IMR-90 (cell line): Measurements from ENCODE around the gene GRID1. TPM values are rescaled to one million over a fixed set of nuclear protein-coding genes. Genes with fewer than 3 reads are reported as not detected.

Experiments
- ATAC-seq: fragments of 200-7000 bp; cut with Tn5 transposase; 2 replicates; pipeline ENCODE4 v1.9.1; 2020; ENCODE audit warnings: low read depth, mild to moderate bottlenecking, moderate library complexity
- BruUV-seq: library from RNA; stranded (reverse); fragments of 400-500 nt; replicated peaks from 2 replicates; lab custom pipeline; 2021; lab: Mats Ljungman, UMichigan
- CTCF ChIA-PET: fragments of 300-600 bp; formaldehyde crosslinking; extraction: SDS; loops from one replicate; lab custom pipeline; 2021; ENCODE audit warnings: antibody characterized with exemption; lab: Yijun Ruan, JAX
- POLR2A ChIA-PET: fragments of 300-600 bp; sonication (Branson Sonifier 250); formaldehyde crosslinking; loops from one replicate; lab custom pipeline; 2022; ENCODE audit warnings: antibody characterized with exemption; ENCODE audit not compliant: unreplicated experiment; lab: Charles Lee
- DNase-seq: peaks from one replicate; pipeline ENCODE4 v3.0.0; 2013
- H2AFZ ChIP-seq: replicated peaks from 2 replicates; pipeline ENCODE3; 2013; ENCODE audit warnings: low read length, mild to moderate bottlenecking; ENCODE audit not compliant: poor library complexity
- H2AK5ac ChIP-seq: 2 replicates; pipeline ENCODE4 v1.6.1; 2013; ENCODE audit warnings: low read depth, low read length, inconsistent platforms
- H2AK9ac ChIP-seq: replicated peaks from 2 replicates; pipeline ENCODE3; 2013; ENCODE audit warnings: mild to moderate bottlenecking, low read depth, low read length, moderate library complexity; ENCODE audit not compliant: poor library complexity
- H2BK120ac ChIP-seq: 2 replicates; pipeline ENCODE4 v1.6.1; 2013; ENCODE audit warnings: low read depth, low read length, inconsistent platforms
- H2BK15ac ChIP-seq: 3 replicates; pipeline ENCODE4 v1.6.1; 2013; ENCODE audit warnings: low read depth, low read length, inconsistent platforms
- H2BK20ac ChIP-seq: 2 replicates; pipeline ENCODE4 v1.6.1; 2013; ENCODE audit warnings: low read depth, mild to moderate bottlenecking, inconsistent platforms, low read length, moderate library complexity
- H2BK5ac ChIP-seq: 2 replicates; pipeline ENCODE4 v1.6.1; 2013; ENCODE audit warnings: mild to moderate bottlenecking, low read depth, low read length, inconsistent platforms; ENCODE audit not compliant: poor library complexity, severe bottlenecking
- H3K14ac ChIP-seq: replicated peaks from 2 replicates; pipeline ENCODE4 v1.6.1; 2013; ENCODE audit warnings: low read depth, low read length, inconsistent platforms
- H3K18ac ChIP-seq: 2 replicates; pipeline ENCODE4 v1.6.1; 2013; ENCODE audit warnings: low read depth, low read length, control low read depth
- H3K23ac ChIP-seq: 2 replicates; pipeline ENCODE4 v1.6.1; 2013; ENCODE audit warnings: low read depth, low read length, inconsistent platforms
- H3K27ac ChIP-seq: 2 replicates; pipeline ENCODE4 v1.5.1; 2013; ENCODE audit warnings: mild to moderate bottlenecking, control low read depth, low read length; ENCODE audit not compliant: insufficient read depth
- H3K27me3 ChIP-seq: 2 replicates; pipeline ENCODE4 v1.6.1; 2013; ENCODE audit warnings: low read length; ENCODE audit not compliant: control insufficient read depth, insufficient read depth
- H3K36me3 ChIP-seq: 2 replicates; pipeline ENCODE4 v1.6.1; 2013; ENCODE audit warnings: low read length, mixed read lengths; ENCODE audit not compliant: control insufficient read depth, insufficient read depth
- H3K4ac ChIP-seq: 2 replicates; pipeline ENCODE4 v1.6.1; 2013; ENCODE audit warnings: low read depth, low read length, inconsistent platforms
- H3K4me1 ChIP-seq: 2 replicates; pipeline ENCODE4 v1.6.1; 2013; ENCODE audit warnings: low read length, mixed read lengths; ENCODE audit not compliant: control insufficient read depth, insufficient read depth
- H3K4me2 ChIP-seq: 2 replicates; pipeline ENCODE4 v1.6.1; 2013; ENCODE audit warnings: low read depth, mild to moderate bottlenecking, control low read depth, low read length, moderate library complexity
- H3K4me3 ChIP-seq: 2 replicates; pipeline ENCODE4 v1.5.1; 2013; ENCODE audit warnings: low read depth, mild to moderate bottlenecking, control low read depth, low read length, moderate library complexity; ENCODE audit not compliant: insufficient read depth
- H3K56ac ChIP-seq: 2 replicates; pipeline ENCODE4 v1.6.1; 2013; ENCODE audit warnings: low read length, inconsistent platforms; ENCODE audit not compliant: insufficient read depth; ENCODE audit errors: extremely low read depth
- H3K79me1 ChIP-seq, 2 experiments: 2 replicates each; pipeline ENCODE4 v1.6.1; 2013; ENCODE audit warnings: low read length in 2 of 2, inconsistent platforms in 1 of 2, low read depth in 1 of 2
- H3K9ac ChIP-seq: 2 replicates; pipeline ENCODE4 v1.6.1; 2013; ENCODE audit warnings: low read depth, low read length, control low read depth
- H3K9me1 ChIP-seq: 2 replicates; pipeline ENCODE4 v1.6.1; 2013; ENCODE audit warnings: low read length, inconsistent platforms; ENCODE audit not compliant: insufficient read depth
- H3K9me3 ChIP-seq: 2 replicates; pipeline ENCODE4 v1.6.1; 2013; ENCODE audit warnings: low read length; ENCODE audit not compliant: control insufficient read depth, insufficient read depth
- H4K20me1 ChIP-seq: 2 replicates; pipeline ENCODE4 v1.6.1; 2013; ENCODE audit warnings: low read length, inconsistent platforms; ENCODE audit not compliant: insufficient read depth
- H4K5ac ChIP-seq: 2 replicates; pipeline ENCODE4 v1.6.1; 2013; ENCODE audit warnings: mild to moderate bottlenecking, low read depth, low read length, control low read depth
- H4K8ac ChIP-seq, 2 experiments: 2 replicates each; pipeline ENCODE4 v1.6.1; 2013; ENCODE audit warnings: low read depth in 2 of 2, low read length in 2 of 2, control low read depth in 1 of 2, inconsistent platforms in 1 of 2
- H4K91ac ChIP-seq: 2 replicates; pipeline ENCODE4 v1.6.1; 2013; ENCODE audit warnings: low read depth, low read length, inconsistent platforms; ENCODE audit not compliant: insufficient read depth
- BHLHE40 ChIP-seq: fragments of 150-350 bp; IDR thresholded peaks from 2 replicates; pipeline ENCODE4 v1.6.1; 2016; ENCODE audit warnings: mild to moderate bottlenecking, low read depth, low read length
- CEBPB ChIP-seq: IDR thresholded peaks from 2 replicates; pipeline ENCODE4 v1.6.1; 2012; ENCODE audit warnings: low read depth, low read length, improper control_type of control experiment
- CHD1 ChIP-seq: IDR thresholded peaks from 2 replicates; pipeline ENCODE4 v1.6.1; 2012; ENCODE audit warnings: low read depth, low read length, improper control_type of control experiment
- CTCF ChIP-seq: conservative IDR thresholded peaks from 2 replicates; pipeline ENCODE4 v1.5.1; 2012; ENCODE audit warnings: mild to moderate bottlenecking, low read depth, low read length, improper control_type of control experiment
- NFE2L2 ChIP-seq: fragments of 150-350 bp; IDR thresholded peaks from 2 replicates; pipeline ENCODE4 v1.6.1; 2016; ENCODE audit warnings: low read depth, mild to moderate bottlenecking, low read length
- WGBS, 2 experiments: methylation state at CpG; one replicate each; pipeline versions ENCODE4 v1.1.5 to v1.1.7; 2013; ENCODE audit warnings: missing lambda C conversion rate in 2 of 2; ENCODE audit not compliant: insufficient read length in 1 of 2; ENCODE audit errors: extremely low coverage in 2 of 2; 5-methylcytosine and 5-hydroxymethylcytosine counted together
- dilution Hi-C: fragments of 300-500 bp; cut with HindIII; formaldehyde crosslinking; loops from one replicate; pipeline ENCODE4 v1.14.3; 2018; ENCODE audit warnings: low sequenced_read_pairs; ENCODE audit not compliant: unreplicated experiment
- in situ Hi-C: fragments of 300-500 bp; cut with MboI; formaldehyde crosslinking; loops from 3 replicates; pipeline ENCODE4 v1.14.3; 2019; ENCODE audit warnings: low sequenced_read_pairs, inconsistent platforms, mixed read lengths
- intact Hi-C: fragments of 100-400 bp; cut with micrococcal nuclease; formaldehyde crosslinking; loops from 2 replicates; pipeline ENCODE4 v1.10.0; 2022
- polyA plus RNA-seq, 3 experiments: library from polyadenylated mRNA; depleted of rRNA; stranded (reverse); fragments of >200 nt; gene quantifications; 2 replicates each; pipeline ENCODE4 v1.2.3, GENCODE V29; 2012; ENCODE audit warnings: low replicate concordance in 1 of 3
- total RNA-seq: library from RNA; depleted of rRNA; stranded (reverse); fragments of >200 nt; gene quantifications from 2 replicates; pipeline ENCODE4 v1.2.3, GENCODE V29; 2012
- TF ChIP-seq, protein P1 (sequence below): fragments of 150-350 bp; IDR thresholded peaks from 2 replicates; pipeline ENCODE4 v1.6.1; 2016; ENCODE audit warnings: low read depth, mild to moderate bottlenecking, low read length, moderate library complexity, borderline replicate concordance

The GRID1 gene
- total and polyA plus RNA-seq, 2 of the 4 experiments (the other 2 are of a cell fraction): not detected

GRCh38 chr10:86219271-86219670, 147.3 kb downstream of the GRID1 start:
- no peak overlapping the region for H2BK120ac ChIP-seq
- no peak overlapping the region for H2BK5ac ChIP-seq
- H3K27me3 ChIP-seq: no peaks in the 10 kb centered on the region
- H3K79me1 ChIP-seq: no peaks in the 10 kb centered on the region
- no peaks in the 10 kb centered on the region for H4K20me1 ChIP-seq
- H3K9me3 ChIP-seq: no peaks in the 10 kb centered on the region
- peak overlapping the region; percentile 8 for H2AK9ac ChIP-seq
- no peak overlapping the region for H4K8ac ChIP-seq
- H3K4me3 ChIP-seq: no peak overlapping the region
- no peak overlapping the region for H3K18ac ChIP-seq
- H3K14ac ChIP-seq: no peak overlapping the region
- no peak overlapping the region for H2BK15ac ChIP-seq
- no TSS peak for BruUV-seq
- 39% methylated on average over 3 of the region's 8 CpGs; no CpG with 5 or more reads in 1 of the 2 experiments for WGBS, 2 experiments
- H3K4me1 ChIP-seq: no peaks in the 10 kb centered on the region
- ATAC-seq (no peak), DNase-seq (no peak)
- H3K23ac ChIP-seq: no peak overlapping the region
- no peak overlapping the region for H3K4me2 ChIP-seq
- H3K36me3 ChIP-seq: no peaks in the 10 kb centered on the region
- H4K91ac ChIP-seq: no peak overlapping the region
- H4K5ac ChIP-seq: no peak overlapping the region
- H2BK20ac ChIP-seq: no peak overlapping the region
- H3K4ac ChIP-seq: no peak overlapping the region
- H3K56ac ChIP-seq: no peak overlapping the region
- intact Hi-C loops (no loop called here), in situ Hi-C loops (no loop called here), dilution Hi-C loops (no loop called here)
- no peak overlapping the region for H3K27ac ChIP-seq
- H2AFZ ChIP-seq: no peak overlapping the region
- POLR2A ChIA-PET: no interaction called here
- CTCF ChIA-PET: no interaction called here
- H2AK5ac ChIP-seq: no peak overlapping the region
- no peaks in the 10 kb centered on the region for H3K9me1 ChIP-seq
- H3K9ac ChIP-seq: no peak overlapping the region
- TF ChIP-seq, protein P1, sequence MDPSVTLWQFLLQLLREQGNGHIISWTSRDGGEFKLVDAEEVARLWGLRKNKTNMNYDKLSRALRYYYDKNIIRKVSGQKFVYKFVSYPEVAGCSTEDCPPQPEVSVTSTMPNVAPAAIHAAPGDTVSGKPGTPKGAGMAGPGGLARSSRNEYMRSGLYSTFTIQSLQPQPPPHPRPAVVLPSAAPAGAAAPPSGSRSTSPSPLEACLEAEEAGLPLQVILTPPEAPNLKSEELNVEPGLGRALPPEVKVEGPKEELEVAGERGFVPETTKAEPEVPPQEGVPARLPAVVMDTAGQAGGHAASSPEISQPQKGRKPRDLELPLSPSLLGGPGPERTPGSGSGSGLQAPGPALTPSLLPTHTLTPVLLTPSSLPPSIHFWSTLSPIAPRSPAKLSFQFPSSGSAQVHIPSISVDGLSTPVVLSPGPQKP: no peak
- TF ChIP-seq CHD1: no peak
- TF ChIP-seq BHLHE40: no peak
- no peak for TF ChIP-seq NFE2L2
- TF ChIP-seq CEBPB: no peak
- no peak for TF ChIP-seq CTCF
